GM12892 (cell line): ENCODE results near the gene HCFC2.

ENCODE experiments used
- POLR2A ChIP-seq: IDR thresholded peaks from 2 replicates; pipeline ENCODE4 v1.6.1; 2011; ENCODE audit warnings: low read depth, low read length, control low read depth
- POLR2AphosphoS5 ChIP-seq: IDR thresholded peaks from 2 replicates; pipeline ENCODE4 v1.6.1; 2011; ENCODE audit warnings: low read depth, low read length, control low read depth
- TAF1 ChIP-seq: IDR thresholded peaks from 2 replicates; pipeline ENCODE4 v1.6.1; 2011; ENCODE audit warnings: low read depth, mild to moderate bottlenecking, control low read depth, low read length, borderline replicate concordance

GRCh38 chr12:104064031-104064841 is at the start of gene HCFC2:
- 0 out of 2 replicates have a peak, but pooled peaks have one; percentile 10 for TF ChIP-seq TAF1
- peak; percentile 78 for TF ChIP-seq POLR2A
- no peak for TF ChIP-seq POLR2AphosphoS5
